Fibroblast of peridontal ligament (primary cell): Measurements from ENCODE around the gene SHISA9.

Experiments used
- DNase-seq: peaks from one replicate; pipeline ENCODE4 v3.0.0-alpha.2; 2010; ENCODE audit errors: extremely low read depth

The SHISA9 gene

DNA sequence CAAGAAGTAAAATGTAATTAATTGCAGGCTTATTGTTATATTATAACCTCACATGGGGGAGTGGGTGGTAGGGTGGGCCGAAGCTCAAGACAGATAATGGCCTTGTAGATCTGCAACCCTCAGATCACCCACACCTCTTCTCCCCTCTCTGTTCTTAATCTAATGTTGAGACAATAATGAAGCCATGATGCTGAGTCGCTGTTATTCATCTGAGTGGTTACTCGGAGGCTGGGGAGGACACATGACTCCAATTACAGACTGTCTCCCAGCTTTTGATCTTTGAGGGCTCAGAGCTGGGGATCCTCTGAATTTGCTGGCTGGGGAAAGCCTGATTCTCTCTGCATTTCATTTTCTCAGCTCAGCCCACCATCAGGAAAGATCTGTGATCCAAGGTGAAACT lies 275.3 kb downstream of the SHISA9 start:
- no peak for DNase-seq

DNA sequence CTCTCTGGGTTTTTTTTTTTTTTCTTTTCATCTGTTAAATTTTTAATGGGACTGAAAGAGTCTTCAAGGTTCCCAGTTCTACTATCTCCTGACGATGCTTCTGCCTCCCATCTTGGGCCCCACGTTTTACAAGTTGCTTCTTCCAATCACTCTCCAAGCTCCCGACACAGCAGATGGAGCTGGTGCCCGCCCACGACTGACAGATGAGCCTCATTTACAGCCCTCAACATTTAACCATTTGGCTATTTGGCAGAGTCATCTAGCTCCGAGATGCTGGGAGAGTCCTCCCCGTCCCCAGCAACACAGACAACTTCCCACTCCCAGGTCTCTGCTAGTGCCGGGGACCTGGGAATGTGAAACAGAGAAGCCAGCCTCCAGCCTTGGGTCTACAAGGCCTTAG lies 276.9 kb downstream of the SHISA9 start:
- no peak for DNase-seq

DNA sequence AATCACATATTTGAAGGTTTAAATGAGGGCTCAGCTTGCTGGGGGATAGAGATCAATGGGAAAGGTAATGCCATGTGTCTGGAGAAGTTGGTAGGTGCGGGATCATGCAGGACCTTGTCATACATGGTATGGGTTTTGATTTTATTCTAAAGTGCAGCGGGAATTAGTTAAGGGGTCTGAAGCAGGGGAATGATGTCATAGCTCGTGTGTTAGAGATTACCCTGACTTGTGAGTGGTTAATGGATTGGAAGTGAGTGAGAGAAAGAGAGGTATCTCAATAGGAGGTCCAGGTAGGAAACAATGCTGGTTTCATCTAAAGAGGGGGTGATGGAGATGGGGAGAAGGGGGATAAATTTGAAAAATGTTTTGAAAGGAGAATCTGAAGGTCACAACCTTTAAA lies 280.0 kb downstream of the SHISA9 start:
- DNase-seq = no peak

DNA sequence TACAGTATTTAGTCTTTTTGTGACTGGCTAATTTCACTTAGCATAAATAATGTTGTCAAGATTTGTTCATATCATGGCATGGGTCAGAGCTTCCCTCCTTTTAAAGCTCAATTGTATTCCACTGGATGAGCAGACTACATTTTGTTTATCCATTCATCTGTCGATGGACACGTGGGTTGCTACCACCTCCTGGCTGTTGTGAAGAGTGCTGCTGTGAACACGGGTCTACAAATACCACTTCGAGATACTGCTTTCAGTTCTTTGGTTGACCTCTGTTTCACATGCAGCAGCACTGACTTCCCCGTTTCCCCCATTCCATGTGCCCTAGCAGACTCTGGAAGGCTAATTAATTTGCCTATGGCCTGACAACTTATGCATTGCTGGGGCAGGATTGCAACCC lies 285.4 kb downstream of the SHISA9 start:
- no peak for DNase-seq

DNA sequence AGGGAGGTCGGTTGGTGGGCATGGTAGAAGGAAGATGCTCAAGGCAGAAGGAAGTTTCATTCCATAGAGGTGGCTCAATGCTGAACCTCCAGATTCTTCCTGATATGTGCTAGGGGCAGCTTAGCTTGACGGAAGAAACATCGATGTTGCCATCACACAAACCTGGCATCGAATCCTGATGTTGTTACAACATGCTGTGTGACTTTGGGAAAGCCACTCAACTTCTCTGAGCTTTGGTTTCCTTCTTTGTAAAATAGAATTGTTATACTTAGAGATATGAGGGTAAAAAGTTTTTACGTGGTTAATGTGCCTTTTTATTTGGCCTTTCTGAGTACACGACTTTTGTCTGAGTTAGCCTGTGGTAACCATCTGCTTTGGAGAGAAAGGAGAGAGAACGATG lies 287.9 kb downstream of the SHISA9 start:
- DNase-seq = no peak

DNA sequence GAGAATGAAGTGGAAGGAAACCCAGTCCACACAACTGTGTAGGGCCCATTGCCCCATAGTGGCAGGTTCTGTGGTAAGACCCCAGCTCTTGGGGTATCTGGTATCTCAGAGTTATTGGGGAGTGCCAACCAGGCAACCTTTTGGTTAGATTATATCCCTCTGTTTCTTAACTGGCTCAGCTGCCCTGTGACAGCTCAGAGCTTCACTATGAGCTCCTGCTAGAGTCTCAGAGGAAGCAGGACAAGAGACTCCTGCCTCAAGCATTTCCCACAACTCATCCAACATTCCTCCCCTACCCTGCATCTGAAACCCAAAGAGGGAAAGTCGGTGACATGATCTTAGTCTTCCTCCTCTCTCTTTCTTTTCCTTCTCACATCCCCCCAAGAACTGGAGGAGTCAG lies 292.3 kb downstream of the SHISA9 start:
- no peak for DNase-seq

DNA sequence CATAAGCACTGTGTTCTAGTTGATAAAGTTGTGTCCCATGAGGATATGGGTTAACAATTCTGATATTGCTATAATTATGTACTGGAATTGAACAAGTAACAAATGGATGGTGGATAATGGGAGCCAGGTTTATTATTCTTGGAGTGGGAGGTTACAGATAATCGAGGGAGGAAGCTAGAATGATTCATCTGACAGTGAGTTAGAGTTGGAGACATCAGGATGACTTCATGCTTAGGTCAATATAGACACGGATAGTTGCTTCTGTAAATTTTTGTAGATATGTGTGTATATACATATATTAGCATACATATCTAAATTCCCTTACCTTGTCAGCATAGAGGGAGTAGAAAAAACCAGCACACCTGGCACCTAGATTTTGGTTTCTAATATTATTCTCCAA lies 293.4 kb downstream of the SHISA9 start:
- DNase-seq = no peak

DNA sequence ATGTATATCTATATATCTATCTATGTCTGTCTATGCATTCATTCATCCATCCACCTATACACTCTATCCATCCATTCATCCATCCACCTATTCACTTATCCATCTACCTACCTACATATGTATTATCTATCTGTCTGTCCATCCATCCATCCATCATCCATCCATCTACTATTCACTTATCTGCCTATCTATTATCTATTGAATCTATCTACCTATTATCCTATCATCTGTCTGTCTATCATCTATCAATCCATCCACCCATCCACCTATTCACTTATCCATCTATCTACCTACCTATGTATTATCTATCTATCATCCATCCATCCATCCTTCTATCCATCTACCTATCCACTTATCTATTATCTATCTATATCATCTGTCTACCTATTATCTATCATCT lies 302.3 kb downstream of the SHISA9 start:
- DNase-seq = no peak

DNA sequence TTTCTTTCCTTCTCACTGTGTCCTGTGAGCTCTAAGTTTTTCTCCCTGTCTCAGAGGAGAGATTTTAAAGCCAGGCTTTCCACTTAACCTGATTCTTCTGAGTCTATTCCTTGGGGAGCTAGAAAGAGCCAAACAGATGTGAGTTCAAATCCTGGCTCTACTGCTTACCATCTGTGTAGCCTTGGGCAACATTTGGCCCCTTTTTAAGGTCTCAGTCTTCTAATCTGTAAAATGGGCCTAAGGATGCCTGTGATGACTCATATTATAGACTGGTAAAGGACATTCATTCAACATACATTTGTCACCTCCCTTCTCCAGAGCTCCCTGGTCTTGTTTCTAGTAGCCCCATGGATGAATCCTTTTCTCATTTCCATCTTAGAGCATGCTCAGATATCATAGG lies 304.0 kb downstream of the SHISA9 start:
- no peak for DNase-seq

DNA sequence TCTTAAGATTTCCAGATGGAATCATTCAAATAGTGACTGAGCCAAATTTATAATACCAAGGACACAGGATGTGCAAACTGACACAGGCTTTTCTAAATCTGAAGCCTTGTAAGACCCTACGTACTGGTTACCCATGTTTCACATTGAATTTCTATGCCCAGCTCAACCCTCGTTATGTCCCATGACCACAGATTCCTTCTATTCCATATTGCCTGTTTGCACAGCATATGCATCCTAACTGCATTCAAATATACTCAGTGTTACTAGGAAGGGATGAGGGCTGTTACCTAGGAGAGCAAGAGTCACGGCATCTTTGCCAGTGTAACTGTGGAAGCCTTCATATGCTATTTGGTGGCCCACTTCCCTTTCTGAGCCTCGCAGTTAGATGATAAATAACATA lies 305.2 kb downstream of the SHISA9 start:
- DNase-seq = no peak

DNA sequence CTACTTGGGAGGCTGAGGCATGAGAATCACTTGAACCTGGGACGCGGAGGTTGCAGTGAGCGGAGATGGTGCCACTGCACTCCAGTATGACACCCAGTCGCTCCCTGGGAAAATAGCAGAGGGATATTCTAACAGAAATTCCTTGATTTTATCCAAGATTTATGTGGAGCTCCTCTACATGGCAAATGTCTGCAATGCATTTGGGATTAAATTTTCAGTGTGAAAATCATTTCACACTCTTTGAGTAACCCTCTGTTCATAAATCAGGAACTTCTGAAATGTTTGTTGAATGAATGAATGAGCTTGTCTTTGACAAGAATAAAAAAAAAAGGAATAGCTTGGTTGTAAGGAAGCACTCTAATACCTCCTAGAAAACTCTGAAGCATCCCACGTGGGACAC lies 305.8 kb downstream of the SHISA9 start:
- no peak for DNase-seq

DNA sequence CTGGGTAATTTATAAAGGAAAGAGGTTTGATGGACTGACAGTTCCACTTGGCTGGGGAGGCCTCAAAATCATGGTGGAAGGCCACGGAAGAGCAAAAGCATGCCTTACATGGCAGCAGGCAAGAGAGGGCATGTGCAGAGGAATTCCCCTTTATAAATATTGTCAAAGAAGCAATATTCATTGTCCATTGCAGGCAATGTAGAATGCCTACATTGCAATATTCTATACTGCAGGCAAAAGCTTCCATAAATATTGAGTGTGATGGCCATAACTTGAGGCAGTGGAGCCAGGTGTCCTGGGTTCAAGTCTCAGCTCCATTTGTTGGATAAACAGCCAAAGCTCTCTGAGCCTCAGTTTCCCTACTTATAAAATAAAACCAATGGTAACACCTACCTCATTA lies 322.3 kb downstream of the SHISA9 start:
- no peak for DNase-seq

DNA sequence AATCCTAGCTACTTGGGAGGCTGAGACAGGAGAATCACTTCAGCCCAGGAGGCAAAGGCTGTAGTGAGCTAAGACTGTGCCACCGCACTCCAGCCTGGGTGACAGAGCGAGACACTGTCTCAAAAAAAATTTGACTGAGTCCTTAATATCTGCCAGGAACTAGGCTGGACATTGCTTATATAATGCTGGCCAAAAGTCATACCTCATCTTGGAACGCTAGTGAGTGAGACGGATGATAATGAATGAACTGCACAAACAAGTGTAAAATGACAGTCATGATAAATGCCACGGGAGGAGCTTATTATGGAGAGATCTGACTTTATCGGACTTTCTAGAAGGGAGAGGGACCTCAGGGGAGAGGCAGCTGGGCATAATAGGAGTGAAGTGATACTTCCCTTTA lies 327.6 kb downstream of the SHISA9 start:
- DNase-seq = no peak

DNA sequence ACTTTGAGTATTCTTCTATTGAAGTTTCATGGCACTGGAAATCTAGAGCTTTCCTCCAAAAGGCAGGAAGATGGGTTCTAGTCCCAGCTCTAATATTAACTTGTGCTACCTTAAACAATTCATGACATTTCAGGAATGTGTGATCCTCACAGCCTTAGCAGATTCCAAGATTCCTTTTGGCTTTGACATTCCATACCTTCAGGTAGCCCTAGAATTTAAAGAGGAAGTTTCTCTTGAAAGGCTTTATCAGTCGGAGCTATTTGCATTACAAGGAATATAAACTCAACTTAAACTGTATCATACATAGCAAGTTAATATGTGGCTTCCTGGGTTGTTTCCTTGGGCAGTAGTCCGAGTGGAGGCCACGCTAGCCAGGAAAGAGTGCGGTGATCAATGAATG lies 330.0 kb downstream of the SHISA9 start:
- DNase-seq = no peak

DNA sequence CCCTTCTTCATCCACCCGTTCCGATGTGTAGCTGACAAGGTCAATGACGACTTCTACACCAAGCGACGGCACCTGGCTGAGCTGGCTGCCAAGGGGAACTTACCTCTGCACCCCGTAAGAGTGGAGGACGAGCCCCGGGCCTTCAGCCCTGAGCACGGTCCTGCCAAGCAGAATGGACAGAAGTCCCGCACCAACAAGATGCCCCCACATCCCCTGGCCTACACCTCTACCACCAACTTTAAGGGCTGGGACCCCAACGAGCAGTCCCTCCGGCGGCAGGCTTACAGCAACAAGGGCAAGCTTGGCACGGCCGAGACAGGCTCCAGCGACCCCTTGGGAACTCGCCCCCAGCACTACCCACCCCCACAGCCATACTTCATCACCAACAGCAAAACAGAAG lies 333.6 kb downstream of the SHISA9 start:
- no peak for DNase-seq

DNA sequence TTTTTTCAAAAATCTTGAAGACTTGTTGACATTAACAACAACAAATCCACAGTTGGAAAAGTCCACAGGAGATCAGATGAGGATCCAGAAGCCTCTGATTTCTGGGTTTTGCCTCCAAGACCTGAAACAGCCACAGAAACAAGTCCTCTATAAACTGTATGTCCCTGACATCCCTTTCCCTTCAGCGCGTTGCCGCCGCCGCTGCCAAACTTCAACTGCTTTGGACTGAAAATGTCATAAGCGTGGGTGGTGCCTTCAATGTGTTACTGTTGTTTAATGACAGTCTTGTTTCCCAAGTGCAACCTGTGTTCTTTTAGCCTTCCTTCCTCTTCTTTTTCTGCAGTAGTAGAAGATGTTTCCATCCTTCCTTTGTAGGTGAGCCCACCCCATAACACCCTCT lies 334.9 kb downstream of the SHISA9 start:
- DNase-seq = no peak

DNA sequence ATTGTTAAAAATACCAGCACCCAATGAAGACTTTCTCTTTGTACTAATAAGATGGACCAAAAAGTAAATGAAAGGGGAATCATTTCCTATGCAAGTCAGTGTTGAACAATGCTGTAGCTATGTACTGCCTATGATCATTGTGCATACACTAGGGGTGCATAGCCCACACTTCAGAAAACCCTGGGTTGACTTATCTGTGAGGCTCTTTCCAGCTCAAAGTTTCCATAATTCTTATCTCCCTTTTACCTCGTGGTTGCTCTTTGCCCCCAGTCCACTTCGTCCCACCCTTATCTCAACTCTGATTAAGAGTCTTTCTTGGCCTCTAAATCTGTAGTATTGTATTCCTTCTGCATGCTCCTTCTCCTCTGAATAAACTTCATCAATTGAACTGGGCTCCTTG lies 336.8 kb downstream of the SHISA9 start:
- no peak for DNase-seq

DNA sequence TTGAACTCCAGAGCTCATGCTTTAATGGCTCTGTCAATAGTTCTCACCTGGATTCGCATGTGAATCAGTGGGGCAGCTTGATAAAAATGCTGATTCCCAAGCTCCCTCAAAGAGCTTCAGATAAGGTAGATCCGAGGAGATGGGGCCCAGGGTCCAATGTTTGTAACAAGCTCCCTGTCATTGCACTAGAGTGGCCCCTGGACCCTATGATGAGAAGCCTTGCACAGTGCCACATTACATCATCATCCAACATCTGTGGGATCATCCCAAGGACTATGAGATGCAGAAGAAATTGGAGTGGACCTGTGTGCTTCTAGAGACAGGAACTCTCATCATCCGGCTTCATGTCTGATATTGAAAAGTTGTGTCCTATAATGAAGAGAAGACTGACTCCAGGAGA lies 340.8 kb downstream of the SHISA9 start:
- no peak for DNase-seq

DNA sequence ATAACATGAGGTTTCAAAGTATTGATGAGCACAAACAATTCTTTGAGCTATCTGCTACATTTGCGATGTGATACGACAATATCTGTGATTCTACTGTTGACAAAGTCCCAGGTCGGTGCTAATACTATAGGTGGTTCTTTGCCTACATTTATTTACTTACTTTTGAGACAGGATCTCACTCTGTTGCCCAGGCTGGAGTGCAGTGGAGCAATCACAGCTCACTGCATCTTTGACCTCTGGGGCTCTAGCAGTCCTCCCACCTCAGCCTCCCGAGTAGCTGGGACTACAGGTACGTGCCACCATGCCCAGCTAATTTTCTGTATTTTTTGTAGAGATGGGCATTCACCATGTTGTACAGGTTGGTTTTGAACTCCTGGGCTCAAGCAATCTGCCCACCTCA lies 343.4 kb downstream of the SHISA9 start:
- no peak for DNase-seq

DNA sequence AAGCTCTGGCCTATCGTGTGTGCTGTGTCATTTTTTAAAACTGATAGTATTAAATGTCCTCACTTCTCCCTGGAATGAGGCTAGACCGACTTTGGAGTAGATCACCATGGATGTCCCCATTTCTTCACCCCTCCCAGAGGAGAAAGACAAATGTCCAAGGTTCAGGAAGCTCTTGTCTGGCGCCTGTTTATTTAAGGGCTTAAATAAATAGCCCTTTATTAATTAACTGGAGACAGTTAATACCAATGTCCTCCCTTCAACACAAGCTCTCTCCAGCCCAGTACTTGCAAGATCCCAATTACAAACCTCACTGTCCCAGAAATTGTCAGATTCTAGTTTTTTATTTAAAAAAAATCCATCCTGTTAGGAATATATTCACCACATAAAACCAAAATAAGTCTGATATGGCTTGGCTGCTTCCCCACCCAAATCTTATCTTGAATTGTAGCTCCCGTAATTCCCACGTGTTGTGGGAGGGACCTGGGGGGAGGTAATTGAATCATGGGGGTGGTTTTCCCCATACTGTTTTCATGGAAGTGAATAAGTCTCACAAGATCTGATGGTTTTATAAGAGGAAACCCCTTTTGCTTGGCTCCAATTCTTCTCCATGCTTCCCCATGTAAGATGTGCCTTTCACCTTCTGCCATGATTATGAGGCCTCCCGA lies 344.4 kb downstream of the SHISA9 start:
- no peak for DNase-seq

DNA sequence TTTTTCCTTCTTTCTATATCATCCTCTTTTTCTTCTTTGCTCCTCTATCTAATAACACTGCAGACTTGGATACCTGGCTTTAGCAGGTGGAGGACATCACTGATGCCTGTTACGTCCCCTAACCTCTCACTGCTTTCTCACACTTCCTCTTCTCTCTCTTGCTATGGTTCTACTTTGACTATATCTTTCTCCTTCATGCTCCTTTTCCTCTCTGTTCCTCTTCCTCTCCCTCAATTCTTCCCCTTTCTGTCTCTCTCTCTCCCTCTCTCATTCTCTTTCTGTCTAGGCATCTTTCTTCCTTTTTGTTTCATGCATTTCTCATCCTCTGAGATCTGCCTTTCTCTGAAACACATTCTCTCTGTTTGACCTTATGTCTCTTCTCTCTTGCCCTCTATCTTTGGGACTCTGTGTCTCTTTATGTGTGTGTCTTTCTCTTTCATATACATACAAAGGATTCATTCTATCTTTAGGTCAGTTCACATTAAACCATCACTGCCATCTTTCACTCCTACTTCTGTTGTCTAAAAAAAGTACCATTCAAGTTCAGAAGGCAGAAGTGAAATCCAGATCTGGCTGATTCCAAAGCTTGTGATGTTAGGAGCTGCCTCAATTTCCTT lies 353.7 kb downstream of the SHISA9 start:
- no peak for DNase-seq

DNA sequence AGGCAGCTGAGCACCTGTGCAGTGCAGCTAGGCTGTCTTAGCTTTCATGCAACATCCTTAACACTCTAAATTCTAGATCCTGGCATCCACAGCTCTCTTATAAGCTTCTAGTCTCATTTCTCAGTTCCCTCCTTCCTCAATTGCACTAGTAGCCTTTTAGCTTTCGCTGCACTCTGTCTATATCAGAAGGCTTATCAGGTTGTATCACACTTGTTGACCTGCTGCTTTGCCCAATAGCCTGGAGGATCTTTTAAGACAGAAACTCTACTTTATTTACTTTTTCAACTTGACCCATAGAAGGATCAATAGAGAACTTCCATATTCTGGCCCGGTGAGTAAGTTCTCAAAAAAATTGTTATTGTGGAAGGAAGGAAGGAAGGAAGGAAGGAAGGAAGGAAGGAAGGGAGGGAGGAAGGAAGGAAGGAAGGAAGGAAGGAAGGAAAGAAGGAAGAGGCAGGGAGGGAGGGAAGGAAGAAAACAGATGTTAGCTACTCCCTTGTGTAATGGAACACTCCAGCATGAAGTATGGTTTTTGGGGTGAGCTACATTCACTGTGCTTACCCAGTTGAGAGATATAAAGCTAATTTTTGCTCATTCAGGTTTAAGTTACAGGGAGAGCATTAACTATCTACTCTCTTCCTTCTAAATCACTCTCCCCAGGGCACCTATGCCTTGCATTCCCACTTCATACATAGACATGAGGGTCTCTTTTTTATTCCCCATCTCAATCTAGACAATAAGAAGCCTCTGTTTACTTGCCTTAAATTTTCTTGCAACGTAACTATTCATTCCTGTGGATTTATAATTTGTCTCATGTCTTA lies 361.1 kb downstream of the SHISA9 start:
- DNase-seq = no peak
